HG02943 (cell line): ENCODE measurements around the gene PPP1R2C.

Source experiments
- ATAC-seq: cut with Tn5 transposase; IDR thresholded peaks from one replicate; pipeline ENCODE4 v1.9.1; 2021; ENCODE audit warnings: mild to moderate bottlenecking, low read depth, moderate library complexity; ENCODE audit not compliant: unreplicated experiment

Gene PPP1R2C

DNA sequence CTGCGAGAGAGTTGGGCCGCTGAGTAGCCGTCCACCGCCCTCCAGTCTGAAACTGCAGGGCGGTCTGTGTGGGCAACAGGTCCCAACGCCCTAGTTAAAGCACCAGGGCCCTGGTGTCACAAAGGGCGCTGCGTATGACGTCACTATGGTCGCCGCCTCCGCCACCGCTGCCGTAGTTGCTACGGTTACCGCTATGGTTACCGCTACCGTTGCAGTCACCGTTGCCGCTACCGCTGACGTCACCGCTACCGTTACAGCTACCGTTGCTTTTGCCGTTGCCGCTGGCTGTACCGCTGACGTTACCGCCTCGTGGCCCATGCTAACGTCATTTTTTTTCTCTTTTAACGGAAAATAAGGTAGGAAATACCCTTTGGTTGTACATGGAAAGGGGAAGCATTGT is at the start of gene PPP1R2C:
Gene PPP1R2C, minus strand, starts transcription at position 68 of the 400 bp plus-strand sequence. CDS start 84 bp downstream, outside the sequence.
- no peak for ATAC-seq

DNA sequence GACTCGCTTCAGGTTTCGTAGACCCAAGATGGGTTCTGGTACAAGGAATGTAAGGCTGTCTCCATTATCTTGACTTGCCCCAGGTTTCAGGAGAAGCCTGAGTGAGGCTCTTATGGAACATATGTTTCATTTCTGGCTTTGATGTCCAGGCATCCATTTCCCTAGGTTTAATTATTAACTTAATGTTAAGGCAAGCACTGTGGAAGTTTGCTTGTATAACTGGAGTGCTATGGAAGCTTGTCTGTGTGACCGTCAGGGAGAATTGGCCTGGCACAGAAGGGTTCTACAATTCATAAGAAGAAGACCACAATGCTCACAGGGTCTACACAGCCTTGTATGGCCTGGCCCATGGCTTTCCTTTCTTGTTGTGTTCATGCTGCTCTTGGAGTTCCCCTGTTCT is 47.2 kb upstream of the PPP1R2C start:
- no peak for ATAC-seq

DNA sequence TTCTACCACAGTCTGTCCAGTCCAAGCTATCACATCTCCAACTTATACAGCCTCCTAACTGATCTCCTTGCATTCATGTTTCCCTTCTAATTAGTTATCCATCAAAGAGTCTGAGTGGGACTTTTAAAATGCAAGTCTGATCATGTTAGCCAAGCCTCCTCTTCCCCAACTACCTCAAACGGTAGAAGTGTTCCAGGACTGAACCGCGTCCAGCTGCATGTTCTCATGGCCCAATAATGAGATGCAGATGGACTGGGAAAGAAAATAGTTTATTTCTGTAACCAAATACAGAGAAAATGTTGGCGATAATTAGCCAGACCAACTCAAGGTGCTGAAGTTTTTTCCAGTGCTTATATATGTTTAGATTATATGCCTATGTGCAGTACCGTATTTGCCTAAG is 46.6 kb upstream of the PPP1R2C start:
- no peak for ATAC-seq

DNA sequence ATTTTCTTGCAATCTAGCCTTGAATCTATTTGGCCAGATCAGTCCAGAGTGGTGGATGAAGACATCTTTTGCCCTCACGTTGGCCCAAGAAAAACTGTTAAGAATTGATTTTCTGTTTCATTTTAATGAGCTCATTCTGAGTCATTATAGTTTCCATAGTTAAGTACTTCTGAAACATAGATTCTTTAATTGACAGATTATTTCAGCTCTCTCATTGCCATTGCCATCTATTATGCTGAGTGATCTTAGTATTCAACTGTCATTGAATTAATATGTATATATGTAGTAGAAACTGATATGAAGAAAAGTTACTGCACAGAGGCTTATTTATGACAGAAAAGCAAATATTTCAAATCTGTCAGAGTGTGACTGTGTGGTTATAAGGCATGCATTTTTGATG is 45.5 kb upstream of the PPP1R2C start:
- ATAC-seq = no peak

DNA sequence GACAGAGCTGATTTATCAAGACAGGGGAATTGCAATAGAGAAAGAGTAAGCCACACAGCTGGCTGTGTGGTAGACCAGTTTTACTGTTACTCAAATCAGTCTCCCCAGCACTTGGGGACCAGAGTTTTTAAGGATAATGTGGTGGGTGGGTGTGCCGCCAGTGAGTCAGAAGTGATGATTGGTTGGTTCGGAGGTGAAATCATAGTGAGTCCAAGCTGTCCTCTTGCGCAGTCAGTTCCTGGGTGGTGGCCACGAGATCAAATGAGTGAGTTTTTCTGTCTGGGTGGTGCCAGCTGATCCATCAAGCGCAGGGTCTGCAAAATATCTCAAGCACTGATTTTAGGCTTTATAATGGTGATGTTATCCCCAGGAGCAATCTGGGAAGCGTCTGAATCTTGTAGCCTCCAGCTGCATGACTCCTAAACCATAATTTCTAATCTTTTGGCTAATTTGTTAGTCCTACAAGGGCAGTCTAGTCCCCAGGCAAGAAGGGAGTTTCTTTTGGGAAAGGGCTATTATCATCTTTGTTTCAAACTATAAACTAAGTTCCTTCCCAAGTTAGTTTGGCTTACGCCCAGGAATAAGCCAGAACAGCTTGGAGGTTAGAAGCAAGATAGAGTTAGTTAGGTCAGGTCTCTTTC is 44.0 kb upstream of the PPP1R2C start:
- ATAC-seq = no peak

DNA sequence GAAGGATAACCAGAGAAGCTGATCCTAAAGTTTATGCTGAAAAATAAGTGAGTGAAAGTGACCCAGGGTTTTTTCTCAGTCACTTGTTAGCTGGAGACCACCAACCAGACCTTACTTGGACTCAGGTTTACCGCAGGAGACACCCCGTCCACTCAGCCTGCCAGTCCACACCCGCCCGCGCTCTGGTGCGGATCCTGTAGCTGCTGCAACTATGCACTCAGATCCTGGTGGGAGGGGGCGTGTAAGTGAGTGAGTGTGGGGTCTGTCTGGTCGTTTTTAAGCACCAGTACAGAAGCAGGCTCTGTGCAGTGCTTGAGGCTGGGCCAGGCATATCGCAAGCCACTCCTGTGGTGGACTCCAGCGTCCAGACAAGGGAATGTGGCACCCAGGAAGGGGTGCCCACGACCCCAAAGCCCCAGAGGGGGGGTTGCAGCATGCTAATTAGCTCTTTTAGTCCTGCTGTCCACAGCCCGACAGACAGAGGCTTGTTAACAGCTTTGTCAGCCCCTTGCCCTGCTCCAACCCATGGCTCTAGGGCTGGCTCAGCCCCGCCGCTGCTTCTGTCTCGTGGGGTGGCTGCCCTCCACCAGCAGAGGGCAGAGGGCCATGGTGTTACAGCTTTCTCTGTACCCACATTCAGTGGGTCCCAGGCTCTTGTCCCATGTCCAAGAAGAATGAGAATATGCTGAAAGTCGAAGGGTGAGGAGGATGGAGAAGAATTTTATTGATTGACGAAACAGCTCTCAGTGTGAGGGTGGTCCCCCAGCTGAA is 40.4 kb upstream of the PPP1R2C start:
- ATAC-seq = no peak

DNA sequence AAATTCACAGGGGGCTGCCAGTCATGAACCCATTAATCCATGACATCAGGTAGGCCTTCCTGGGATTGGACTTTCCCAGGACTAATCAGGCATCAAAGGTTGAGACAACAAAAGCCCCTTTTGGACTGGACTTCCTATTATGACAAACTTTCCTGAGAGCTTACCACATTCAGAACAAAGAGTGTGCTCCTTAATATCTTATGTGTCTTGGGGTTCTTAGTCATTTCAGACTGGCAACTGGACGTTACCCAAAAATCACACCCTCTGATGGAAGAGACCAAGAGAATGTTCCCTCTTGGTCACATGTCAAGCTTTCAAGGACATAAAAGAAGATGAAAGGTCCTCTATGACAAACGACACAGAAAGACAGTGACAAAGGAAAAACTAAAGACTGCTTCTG is 31.6 kb upstream of the PPP1R2C start:
- ATAC-seq = no peak

DNA sequence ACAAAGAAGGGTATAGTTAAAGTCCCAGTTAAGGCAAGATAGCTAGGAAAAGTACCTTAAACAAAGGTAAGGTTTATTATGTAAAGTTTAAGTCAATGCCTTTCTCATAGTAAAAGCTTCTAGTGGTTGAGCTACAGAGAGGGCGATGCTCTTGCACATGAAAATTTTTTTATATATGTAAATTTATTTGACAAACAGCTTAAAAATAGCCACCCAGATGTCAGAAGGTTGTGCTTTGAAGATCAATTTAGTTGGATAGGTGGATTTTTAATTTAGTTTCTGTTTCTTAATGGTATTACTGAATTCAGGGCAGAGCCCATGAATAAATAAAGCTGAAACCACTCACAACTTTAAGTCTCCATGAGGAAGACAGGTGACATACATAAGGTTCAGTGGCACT is 29.4 kb upstream of the PPP1R2C start:
- ATAC-seq = no peak

DNA sequence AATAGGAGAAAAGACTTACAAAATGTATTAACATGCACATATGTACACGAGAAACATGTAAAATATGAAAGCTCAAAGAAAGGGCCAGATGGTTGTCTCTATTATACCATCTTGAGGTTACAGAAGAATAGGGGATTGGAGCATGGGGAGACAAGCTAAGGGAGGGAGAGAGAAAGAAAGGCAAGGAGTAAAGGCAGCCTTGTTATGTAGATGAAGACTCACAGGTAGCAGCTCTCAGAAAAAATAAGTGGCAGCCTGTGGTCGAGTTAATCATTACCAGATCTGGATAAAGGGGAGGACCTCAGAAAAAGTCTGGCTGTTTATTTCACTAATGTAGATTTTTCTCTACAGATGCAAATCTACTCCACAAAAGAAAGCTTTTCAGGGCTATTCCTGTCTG is 26.6 kb upstream of the PPP1R2C start:
- ATAC-seq = no peak

DNA sequence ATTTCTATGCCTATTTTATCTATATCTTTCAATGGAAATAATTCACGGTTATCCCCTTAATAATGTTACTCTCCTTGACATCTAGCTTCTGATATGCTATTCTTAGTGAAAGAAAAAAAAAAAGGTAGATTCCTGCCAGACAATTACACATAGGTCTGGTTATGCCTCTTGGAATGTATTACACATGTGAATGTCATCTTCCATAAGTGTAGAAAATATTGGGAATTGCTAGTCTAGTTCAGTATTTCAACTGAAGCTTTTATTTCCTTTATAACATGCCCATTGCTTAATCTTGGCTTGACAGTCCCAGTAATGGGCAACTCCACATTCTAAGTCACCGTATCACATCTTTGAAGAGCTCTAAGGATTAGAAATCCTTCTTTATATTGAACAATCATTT is 25.4 kb upstream of the PPP1R2C start:
- no peak for ATAC-seq

DNA sequence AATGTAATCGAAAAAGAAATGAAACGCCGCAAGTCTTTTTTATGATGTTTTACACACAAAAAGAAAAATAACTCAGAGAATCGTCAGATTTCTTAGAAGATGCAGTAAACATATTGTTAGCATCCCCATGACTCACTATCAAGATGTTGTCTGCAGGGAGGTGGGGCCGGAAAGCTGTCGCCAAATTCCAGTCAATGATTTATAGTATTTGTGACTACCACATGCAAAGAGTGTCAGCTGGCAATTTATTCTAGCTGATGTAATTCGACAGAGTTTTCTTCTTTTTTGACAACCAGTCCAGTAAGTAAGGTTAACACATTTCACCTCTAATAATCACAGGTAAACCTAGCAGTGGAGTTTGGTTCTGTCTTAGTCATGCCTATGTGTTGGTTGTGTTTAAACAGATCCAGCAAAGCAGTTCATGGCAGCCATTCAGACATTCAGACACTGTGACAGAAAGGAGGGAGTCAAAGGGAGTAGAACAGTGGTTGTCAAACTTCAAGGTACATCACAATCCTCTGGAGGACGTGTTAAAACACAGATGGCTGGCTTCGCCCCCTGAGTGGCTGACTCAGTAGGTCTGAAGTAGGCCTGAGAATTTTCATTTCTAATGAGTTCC is 19.8 kb upstream of the PPP1R2C start:
- ATAC-seq = no peak

DNA sequence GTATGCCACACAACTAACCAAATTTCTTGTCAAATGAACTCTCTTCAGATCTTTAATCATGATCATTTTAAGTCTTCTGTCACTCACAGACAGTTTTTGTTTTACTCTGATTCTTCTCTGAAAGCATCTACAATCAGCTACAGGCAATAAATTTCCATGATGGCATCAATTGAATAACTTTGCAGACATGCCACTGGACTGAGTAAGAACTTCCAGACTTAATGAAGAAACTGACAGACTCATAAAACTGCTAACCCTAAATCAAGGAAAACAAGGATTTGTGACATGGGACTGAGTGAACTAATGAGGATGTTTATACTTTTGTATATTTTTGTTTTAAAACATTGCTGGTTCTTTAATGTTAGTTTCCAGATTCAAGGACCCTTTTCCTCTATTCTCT is 5.5 kb upstream of the PPP1R2C start:
- no peak for ATAC-seq

DNA sequence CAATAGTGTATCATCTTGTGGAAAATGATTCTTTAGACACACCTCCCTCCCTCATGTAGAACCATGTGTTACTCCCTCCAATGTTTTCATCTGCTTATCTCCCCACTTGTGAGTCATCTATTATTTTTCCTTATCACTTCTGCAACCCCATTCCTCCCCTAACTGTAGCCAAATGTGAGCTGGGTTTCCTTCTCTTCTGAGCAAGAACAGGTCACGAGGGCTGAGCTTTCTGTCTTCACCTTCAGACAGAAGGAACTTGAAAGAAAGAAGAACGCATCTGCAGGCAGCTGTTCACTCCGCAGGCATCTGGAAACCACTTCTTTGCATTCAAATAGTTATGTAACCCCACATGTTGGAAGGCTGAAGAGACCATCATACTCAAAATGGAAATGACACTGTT is 1.8 kb downstream of the PPP1R2C start:
- no peak for ATAC-seq

DNA sequence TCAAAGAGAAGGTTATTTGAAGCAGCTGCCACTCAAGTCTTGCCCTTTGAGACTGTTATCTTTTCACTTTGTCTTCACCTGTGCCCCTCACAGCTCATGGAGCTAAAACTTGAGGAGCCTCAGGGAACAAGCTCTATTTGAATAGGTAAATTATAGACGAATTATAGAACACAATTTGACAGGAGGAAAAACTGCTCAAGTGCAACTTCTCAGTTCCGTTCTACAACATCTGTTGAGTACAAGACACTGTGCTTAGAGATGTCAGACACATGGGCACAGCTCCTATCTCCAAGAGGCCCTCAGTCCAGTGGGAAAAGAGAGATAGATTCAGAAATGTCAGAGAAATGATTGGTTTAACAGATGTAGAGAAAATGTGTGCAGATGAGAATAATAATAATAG is 5.1 kb downstream of the PPP1R2C start:
- no peak for ATAC-seq

DNA sequence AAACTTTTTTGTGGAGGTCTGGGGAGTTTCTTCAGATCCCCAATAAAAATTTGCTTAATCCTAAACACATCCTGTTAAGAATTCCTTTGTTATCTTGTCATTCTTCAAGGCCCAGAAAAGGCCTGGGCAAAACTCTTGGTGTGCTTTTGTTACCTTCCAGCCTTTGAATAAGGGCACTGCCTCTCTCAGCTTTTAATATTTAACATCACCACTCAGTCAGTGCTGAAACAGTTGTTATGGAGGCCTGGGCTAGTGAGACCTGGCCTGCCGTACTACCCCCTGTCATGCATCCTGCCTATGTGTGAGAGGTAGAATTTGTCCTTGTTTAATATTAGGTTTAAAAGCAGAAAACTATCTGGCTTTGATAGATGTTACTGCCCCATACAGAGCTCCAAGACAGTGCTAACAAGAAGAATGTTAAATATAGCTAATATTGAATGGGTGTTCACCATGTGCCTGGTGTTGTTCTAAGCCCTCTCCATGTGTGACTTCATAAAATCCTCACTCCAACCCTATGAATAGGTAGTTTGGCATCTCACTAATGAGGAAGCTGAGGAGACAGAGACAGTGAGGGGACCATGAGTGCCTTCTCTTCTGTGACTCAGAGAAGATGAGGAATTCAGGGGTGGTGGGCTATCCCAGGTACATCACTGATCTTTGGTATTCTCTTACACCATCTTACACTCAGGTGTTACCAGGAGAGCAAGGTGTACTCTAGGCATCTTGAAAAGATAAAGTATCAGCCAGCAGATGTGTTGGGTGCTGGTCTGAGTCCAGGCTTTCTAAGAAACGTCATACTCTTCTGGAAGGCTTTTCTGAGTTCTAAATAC is 6.2 kb downstream of the PPP1R2C start:
- ATAC-seq = no peak

DNA sequence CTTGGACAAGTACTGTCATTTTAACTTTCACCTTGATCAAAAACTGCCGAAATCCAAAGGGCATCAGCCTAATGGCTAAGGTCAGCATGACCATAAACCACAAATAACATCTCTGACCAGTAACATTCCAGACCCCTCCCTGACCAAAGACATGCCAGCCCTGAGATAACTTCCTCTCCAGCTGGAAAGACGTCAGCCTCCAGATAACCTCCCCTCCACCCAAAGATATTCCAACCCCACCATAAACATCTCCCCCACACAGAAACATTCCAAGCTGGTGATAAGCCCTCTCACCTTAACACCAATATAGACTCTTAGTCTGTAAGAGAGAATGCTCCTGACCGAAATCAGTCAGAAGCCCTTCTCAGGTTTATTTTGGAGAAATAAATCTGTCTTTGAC is 7.4 kb downstream of the PPP1R2C start:
- no peak for ATAC-seq

DNA sequence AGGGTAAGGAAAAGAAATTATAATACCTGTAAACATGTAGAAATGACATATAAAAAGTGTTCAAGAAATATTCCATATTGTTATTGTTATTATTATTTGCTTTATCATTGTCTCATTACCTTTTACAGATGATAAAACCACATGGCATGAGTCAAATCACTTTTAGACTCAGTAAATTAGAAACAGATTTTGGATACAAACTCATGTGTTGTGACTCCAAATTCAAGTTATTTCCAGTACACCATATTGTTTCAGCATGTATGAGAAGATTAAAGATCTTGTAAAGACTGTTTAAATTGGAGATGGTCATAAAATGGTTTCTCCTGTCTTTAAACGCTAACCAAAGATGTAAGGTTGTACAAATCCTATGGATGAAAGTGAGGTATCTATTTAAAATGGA is 18.1 kb downstream of the PPP1R2C start:
- ATAC-seq = no peak

DNA sequence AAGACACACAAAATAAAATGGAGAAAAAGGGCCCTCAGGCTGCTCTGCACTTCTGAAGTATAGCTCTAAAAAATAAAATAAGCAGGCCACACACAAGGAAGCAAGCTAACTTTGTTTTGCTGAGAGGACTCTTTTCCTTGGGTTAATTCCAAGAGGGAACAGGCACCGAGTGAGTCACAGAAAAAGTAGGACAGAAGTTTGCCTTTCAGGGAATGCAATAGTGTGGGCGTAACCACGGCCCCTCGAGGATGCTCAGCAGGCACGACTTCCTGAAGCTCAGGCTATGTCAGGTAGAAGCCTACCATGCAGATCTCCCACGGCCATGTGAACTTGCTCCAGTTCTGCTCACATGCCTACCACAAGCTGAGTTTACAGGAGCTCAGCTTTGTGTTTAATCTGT is 22.1 kb downstream of the PPP1R2C start:
- ATAC-seq = no peak

DNA sequence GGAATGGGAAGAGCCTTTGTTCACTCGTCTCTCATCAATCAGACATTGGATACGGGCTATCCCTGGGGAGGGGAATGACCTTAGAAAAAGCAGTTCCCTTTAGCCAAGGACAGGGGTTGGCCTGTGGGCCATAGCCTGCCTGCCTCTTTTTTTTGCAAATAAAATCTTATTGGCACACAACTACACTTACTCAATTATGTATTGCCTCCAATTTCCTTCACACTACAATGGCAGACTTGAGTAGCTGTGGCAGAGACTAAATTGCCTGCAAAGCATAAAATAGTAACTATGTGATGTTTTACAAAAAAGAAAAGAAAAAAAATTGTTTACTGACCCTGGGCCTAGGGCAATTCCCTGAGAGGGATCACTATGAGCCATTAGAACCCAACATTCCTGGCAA is 23.4 kb downstream of the PPP1R2C start:
- no peak for ATAC-seq

DNA sequence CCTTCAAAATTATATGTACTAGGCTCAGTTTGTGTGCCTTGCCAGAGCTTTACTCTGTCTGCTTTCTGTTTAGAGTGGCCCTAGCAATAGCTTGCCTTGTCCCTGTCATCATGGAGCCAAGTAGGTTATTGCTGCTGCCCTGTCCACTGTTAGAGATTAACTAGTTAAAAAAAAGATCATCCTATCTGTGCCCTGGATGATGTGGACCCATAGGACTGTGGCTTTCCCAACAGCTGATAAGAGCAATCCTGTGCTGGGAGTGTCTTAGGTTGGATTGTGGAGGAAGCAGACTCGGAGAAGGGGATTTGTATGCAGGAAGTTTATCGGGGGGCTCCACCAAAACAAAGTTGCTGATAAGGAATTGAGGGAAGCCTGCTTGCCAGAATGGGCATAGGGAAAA is 23.8 kb downstream of the PPP1R2C start:
- ATAC-seq = no peak

DNA sequence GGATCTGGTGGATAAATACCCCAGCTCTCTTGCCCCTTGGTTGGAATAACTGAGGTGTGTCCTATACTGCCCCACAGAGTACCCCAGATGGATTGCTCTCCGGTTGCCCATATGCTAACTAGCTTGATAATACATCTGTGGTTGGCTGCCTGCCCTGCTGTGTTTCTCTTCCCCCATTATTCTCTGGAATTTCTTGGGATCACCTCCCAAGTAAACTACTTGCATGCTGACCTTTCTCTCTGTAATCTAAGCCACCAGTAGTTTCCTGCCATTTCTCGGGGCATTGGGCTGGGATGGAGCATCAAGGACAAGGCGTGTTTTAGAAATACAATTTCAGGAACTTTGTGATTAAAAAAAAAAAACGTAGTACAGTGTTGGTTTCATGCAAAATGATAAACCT is 25.2 kb downstream of the PPP1R2C start:
- ATAC-seq = no peak
